Stimulated activated naive CD4-positive, alpha-beta T cell treated with Interleukin-2 at 50 U/mL for 16 hours (primary cell): ENCODE data around the gene WASHC1.
"Not testable (repeated sequence)": the region's sequence is repeated elsewhere in the genome, so short reads cannot be mapped to it uniquely, and the experiment has no call there.

Experiments used
- DNase-seq: peaks from one replicate; lab custom pipeline; 2025; lab: John Stamatoyannopoulos, UW

Gene WASHC1

DNA sequence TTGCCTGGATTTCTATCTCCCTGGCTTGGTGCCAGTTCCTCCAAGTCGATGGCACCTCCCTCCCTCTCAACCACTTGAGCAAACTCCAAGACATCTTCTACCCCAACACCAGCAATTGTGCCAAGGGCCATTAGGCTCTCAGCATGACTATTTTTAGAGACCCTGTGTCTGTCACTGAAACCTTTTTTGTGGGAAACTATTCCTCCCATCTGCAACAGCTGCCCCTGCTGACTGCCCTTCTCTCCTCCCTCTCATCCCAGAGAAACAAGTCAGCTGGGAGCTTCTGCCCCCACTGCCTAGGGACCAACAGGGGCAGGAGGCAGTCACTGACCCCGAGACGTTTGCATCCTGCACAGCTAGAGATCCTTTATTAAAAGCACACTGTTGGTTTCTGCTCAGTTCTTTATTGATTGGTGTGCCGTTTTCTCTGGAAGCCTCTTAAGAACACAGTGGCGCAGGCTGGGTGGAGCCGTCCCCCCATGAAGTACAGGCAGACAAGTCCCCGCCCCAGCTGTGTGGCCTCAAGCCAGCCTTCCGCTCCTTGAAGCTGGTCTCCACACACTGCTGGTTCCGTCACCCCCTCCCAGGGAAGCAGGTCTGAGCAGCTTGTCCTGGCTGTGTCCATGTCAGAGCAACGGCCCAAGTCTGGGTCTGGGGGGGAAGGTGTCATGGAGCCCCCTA, 15.0 kb downstream of the WASHC1 start:
- DNase-seq: not testable (repeated sequence)

DNA sequence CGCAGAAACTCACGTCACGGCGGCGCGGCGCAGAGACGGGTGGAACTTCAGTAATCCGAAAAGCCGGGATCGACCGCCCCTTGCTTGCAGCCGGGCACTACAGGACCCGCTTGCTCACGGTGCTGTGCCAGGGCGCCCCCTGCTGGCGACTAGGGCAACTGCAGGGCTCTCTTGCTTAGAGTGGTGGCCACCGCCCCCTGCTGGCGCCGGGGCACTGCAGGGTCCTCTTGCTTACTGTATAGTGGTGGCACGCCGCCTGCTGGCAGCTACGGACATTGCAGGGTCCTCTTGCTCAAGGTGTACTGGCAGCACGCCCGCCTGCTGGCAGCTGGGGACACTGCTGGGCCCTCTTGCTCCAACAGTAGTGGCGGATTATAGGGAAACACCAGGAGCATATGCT, 18.1 kb downstream of the WASHC1 start:
- DNase-seq: not testable (repeated sequence)

DNA sequence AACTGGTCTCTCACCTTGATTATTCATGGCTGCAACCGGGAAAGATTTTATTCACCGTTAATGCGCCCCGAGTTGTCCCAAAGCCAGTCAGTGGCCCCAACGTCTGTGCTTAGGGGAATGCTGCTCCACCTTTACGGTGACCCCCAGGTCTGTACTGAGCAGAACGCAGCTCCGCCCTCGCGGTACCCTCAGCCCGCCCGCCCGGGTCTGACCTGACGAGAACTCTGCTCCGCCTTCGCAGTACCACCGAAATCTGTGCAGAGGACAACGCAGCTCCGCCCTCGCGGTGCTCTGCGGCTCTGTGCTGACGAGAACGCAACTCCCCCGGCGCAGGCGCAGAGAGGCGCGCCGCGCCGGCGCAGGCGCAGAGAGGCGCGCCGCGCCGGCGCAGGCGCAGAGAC, 18.6 kb downstream of the WASHC1 start:
- DNase-seq: not testable (repeated sequence)

DNA sequence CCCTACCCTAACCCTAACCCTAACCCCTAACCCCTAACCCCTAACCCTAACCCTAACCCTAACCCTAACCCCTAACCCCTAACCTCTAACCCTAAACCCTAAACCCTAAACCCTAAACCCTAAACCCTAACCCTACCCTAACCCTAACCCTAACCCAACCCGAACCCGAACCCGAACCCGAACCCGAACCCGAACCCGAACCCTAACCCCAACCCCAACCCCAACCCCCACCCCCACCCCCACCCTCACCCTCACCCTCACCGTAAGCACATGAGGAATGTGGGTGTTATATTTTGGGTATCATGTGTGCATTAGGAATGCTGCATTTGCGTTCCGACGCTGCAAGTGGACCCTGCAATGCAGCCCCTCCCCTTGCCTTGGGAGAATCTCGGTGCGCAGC, 19.0 kb downstream of the WASHC1 start:
- DNase-seq: not testable (repeated sequence)
